ENCODE measurements around the gene IDH3A.

Gene IDH3A

GRCh38 chr15:78220713-78221112 lies 71.6 kb downstream of the IDH3A start:
- no peak overlapping the region for H3K4me3 ChIP-seq (IDR thresholded peaks at IDR 0.05; ENCODE audit: insufficient read depth, low read depth, low read length)
- H3K9ac ChIP-seq = no peak overlapping the region
- H4K20me1 ChIP-seq (ENCODE audit: insufficient read depth) = no peaks in the 10 kb centered on the region
- H3K79me2 ChIP-seq (ENCODE audit: insufficient read depth, low read depth) = no peaks in the 10 kb centered on the region
- no peak for TF ChIP-seq CTCF (conservative IDR thresholded peaks at IDR 0.05; ENCODE audit: low read depth, low read length)
- no peak overlapping the region for H3K4me2 ChIP-seq
- no peaks in the 10 kb centered on the region for H3K36me3 ChIP-seq (ENCODE audit: insufficient read depth)
- H3K27me3 ChIP-seq (ENCODE audit: insufficient read depth, low read depth) = no peaks in the 10 kb centered on the region
- no peaks in the 10 kb centered on the region for H3K4me1 ChIP-seq (ENCODE audit: low read depth, poor library complexity, severe bottlenecking)
- H2AFZ ChIP-seq (ENCODE audit: low read depth) = no peak overlapping the region
- no peak overlapping the region for H3K27ac ChIP-seq
